GM08714 (cell line): ENCODE results near the gene PTGIR.

Experiments used
- H3K4me3 ChIP-seq: fragments of 200-500 bp; sonication (Bioruptor generic); 2 replicates; pipeline ENCODE4 v1.5.1; 2014; ENCODE audit warnings: mild to moderate bottlenecking, low read length, inconsistent platforms
- ZNF274 ChIP-seq: IDR thresholded peaks from 2 replicates; pipeline ENCODE4 v1.6.1; 2012; ENCODE audit warnings: mild to moderate bottlenecking, low read depth, low read length

Gene PTGIR

GRCh38 chr19:46614114-46614722 lies 10.7 kb downstream of the PTGIR start:
- H3K4me3 ChIP-seq: no peak overlapping the region
- no peak for TF ChIP-seq ZNF274

GRCh38 chr19:46613525-46613924 lies 11.4 kb downstream of the PTGIR start:
- no peak for TF ChIP-seq ZNF274

GRCh38 chr19:46611776-46612175 lies 13.1 kb downstream of the PTGIR start:
- TF ChIP-seq ZNF274: no peak
- no peak overlapping the region for H3K4me3 ChIP-seq

More at GRCh38 chr19:46613525-46613924, 11.4 kb downstream of the PTGIR start:
- no peak overlapping the region for H3K4me3 ChIP-seq

GRCh38 chr19:46610851-46611770 lies 13.8 kb downstream of the PTGIR start:
- no peak overlapping the region for H3K4me3 ChIP-seq
- no peak for TF ChIP-seq ZNF274

GRCh38 chr19:46610413-46610775 lies 14.5 kb downstream of the PTGIR start:
- H3K4me3 ChIP-seq: no peak overlapping the region
- no peak for TF ChIP-seq ZNF274

GRCh38 chr19:46609511-46610412 lies 15.1 kb downstream of the PTGIR start:
- no peak for TF ChIP-seq ZNF274
- no peak overlapping the region for H3K4me3 ChIP-seq

- no peak for TF ChIP-seq ZNF274
- no peak overlapping the region for H3K4me3 ChIP-seq
These were observed 16.1 kb downstream of the PTGIR start for GRCh38 chr19:46608581-46609345.

- H3K4me3 ChIP-seq: no peak overlapping the region
- no peak for TF ChIP-seq ZNF274
These were observed 16.7 kb downstream of the PTGIR start for GRCh38 chr19:46608178-46608577.

- no peak overlapping the region for H3K4me3 ChIP-seq
- TF ChIP-seq ZNF274: no peak
These were observed 17.4 kb downstream of the PTGIR start for GRCh38 chr19:46607448-46607841.

- TF ChIP-seq ZNF274: no peak
- no peak overlapping the region for H3K4me3 ChIP-seq
These were observed 18.0 kb downstream of the PTGIR start for GRCh38 chr19:46606681-46607447.

- no peak for TF ChIP-seq ZNF274
- H3K4me3 ChIP-seq: no peak overlapping the region
These were observed 18.9 kb downstream of the PTGIR start for GRCh38 chr19:46606019-46606418.

GRCh38 chr19:46605356-46605821 lies 19.5 kb downstream of the PTGIR start:
- H3K4me3 ChIP-seq: no peak overlapping the region
- no peak for TF ChIP-seq ZNF274
